K562 (cell line): ENCODE results near the gene UBTD1. TPM values are rescaled to one million over a fixed set of nuclear protein-coding genes. Genes with fewer than 3 reads are reported as not detected.

Source experiments
- ATAC-seq: fragments of 200-7000 bp; cut with Tn5 transposase; 3 replicates; pipeline ENCODE4 v1.9.1; 2020; ENCODE audit warnings: moderate library complexity
- BruUV-seq: library from RNA; stranded (reverse); fragments of 400-500 nt; replicated peaks from 2 replicates; lab custom pipeline; 2021; lab: Mats Ljungman, UMichigan
- CTCF ChIA-PET: fragments of 300-600 bp; formaldehyde crosslinking; extraction: SDS; loops from one replicate; lab custom pipeline; 2021; ENCODE audit warnings: low intra/inter-chr PET ratio; lab: Yijun Ruan, JAX
- POLR2A ChIA-PET: fragments of 300-600, 350-650 bp; sonication (Branson Sonifier 250); formaldehyde crosslinking; extraction: SDS; loops from one replicate; lab custom pipeline; 2021; ENCODE audit warnings: antibody characterized with exemption, inconsistent platforms; lab: Yijun Ruan, JAX
- DNase-seq, 4 experiments: peaks; one replicate each; pipeline versions ENCODE4 v3.0.0 to v3.0.0-alpha.2; 2011 to 2018; ENCODE audit warnings: low spot score in 3 of 4, mixed read lengths in 3 of 4; ENCODE audit errors: extremely low read depth in 1 of 4
- FAIRE-seq: peaks from 2 replicates; lab custom pipeline; 2011; peaks lifted over from hg19 to GRCh38; lab: Jason Lieb, UNC
- H2AFZ ChIP-seq: 2 replicates; pipeline ENCODE4 v1.6.0; 2011; ENCODE audit warnings: low read depth, low read length, control low read depth, inconsistent platforms
- H3K27ac ChIP-seq: fragments of 200-600 bp; 3 replicates; pipeline ENCODE4 v1.8.0; 2011; ENCODE audit warnings: low read depth, mild to moderate bottlenecking, control low read depth, inconsistent platforms, low read length, moderate library complexity, mixed read lengths; ENCODE audit errors: extremely low read depth
- H3K27me3 ChIP-seq, 2 experiments: fragments of 300-600 bp in 1 of 2; 2 replicates in 1 of 2; 3 replicates in 1 of 2; pipeline versions ENCODE4 v1.6.0 to v1.8.0; 2011; ENCODE audit warnings: inconsistent platforms in 2 of 2, low read length in 2 of 2, mild to moderate bottlenecking in 1 of 2, mixed read lengths in 1 of 2, moderate library complexity in 1 of 2; ENCODE audit not compliant: control insufficient read depth in 2 of 2, insufficient read depth in 2 of 2
- H3K36me3 ChIP-seq: fragments of 300-600 bp; 3 replicates; pipeline ENCODE4 v1.8.0; 2011; ENCODE audit warnings: mild to moderate bottlenecking, low read length, inconsistent platforms; ENCODE audit not compliant: control insufficient read depth, insufficient read depth
- H3K4me1 ChIP-seq, 2 experiments: fragments of 200-600 bp in 1 of 2; replicated peaks in 1 of 2; 2 replicates in 1 of 2; 3 replicates in 1 of 2; pipeline versions ENCODE4 v1.5.1 to v1.8.0; 2011; ENCODE audit warnings: inconsistent platforms in 2 of 2, low read length in 2 of 2, mild to moderate bottlenecking in 1 of 2, mixed read lengths in 1 of 2, moderate library complexity in 1 of 2; ENCODE audit not compliant: control insufficient read depth in 2 of 2, insufficient read depth in 2 of 2
- H3K4me2 ChIP-seq: 2 replicates; pipeline ENCODE4 v1.6.1; 2011; ENCODE audit warnings: low read length, control low read depth, inconsistent platforms, mixed read lengths; ENCODE audit not compliant: insufficient read depth
- H3K4me3 ChIP-seq: fragments of 200-600 bp; sonication (generic), shearing (Covaris generic); 2 replicates; pipeline ENCODE4 v1.5.1; 2016; ENCODE audit warnings: control low read depth, inconsistent platforms
- H3K79me2 ChIP-seq: fragments of 200-600 bp; 3 replicates; pipeline ENCODE4 v1.8.0; 2011; ENCODE audit warnings: low read length, inconsistent platforms; ENCODE audit not compliant: control insufficient read depth, insufficient read depth
- H3K9ac ChIP-seq, 2 experiments: 2 replicates each; pipeline versions ENCODE4 v1.6.0 to v1.6.1; 2011; ENCODE audit warnings: low read depth in 2 of 2, low read length in 2 of 2, control low read depth in 1 of 2, inconsistent platforms in 1 of 2, mild to moderate bottlenecking in 1 of 2, mixed read lengths in 1 of 2; ENCODE audit not compliant: insufficient read depth in 1 of 2
- H3K9me1 ChIP-seq: one replicate; pipeline ENCODE4 v1.6.0; 2011; ENCODE audit warnings: inconsistent platforms, mild to moderate bottlenecking, low read length, moderate library complexity; ENCODE audit not compliant: control insufficient read depth, insufficient read depth
- H3K9me3 ChIP-seq: replicated peaks from 2 replicates; pipeline ENCODE4 v1.5.1; 2011; ENCODE audit warnings: low read depth, low read length, inconsistent platforms; ENCODE audit not compliant: control insufficient read depth, insufficient read depth
- H4K20me1 ChIP-seq: replicated peaks from 2 replicates; pipeline ENCODE4 v1.6.1; 2011; ENCODE audit warnings: low read length, inconsistent platforms, mixed read lengths; ENCODE audit not compliant: control insufficient read depth, insufficient read depth
- MAFF ChIP-seq: IDR thresholded peaks from 2 replicates; pipeline ENCODE4 v1.6.1; 2012; ENCODE audit warnings: low read length, improper control_type of control experiment
- ZNF143 ChIP-seq: sonication (generic); formaldehyde crosslinking; IDR thresholded peaks from 2 replicates; pipeline ENCODE4 v1.9.0; 2022; ENCODE audit warnings: mild to moderate bottlenecking, missing genetic modification reagents
- WGBS: fragments of 100-300 bp; shearing (Covaris generic); methylation state at CpG from one replicate; pipeline ENCODE4 v1.1.6; 2016; ENCODE audit warnings: low coverage, mixed read lengths; ENCODE audit not compliant: insufficient coverage; ENCODE audit errors: missing lambda C conversion rate; 5-methylcytosine and 5-hydroxymethylcytosine counted together
- in situ Hi-C: fragments of 300-500 bp; cut with MboI; formaldehyde crosslinking; loops from 4 replicates; pipeline ENCODE4 v1.15.0; 2018; ENCODE audit warnings: inconsistent platforms, mixed read lengths
- intact Hi-C: fragments of 100-400 bp; cut with micrococcal nuclease; formaldehyde crosslinking; loops from 2 replicates; pipeline ENCODE4 v1.14.2; 2022
- polyA plus RNA-seq, 8 experiments: library from polyadenylated mRNA; depleted of rRNA in 4 of 8; stranded (reverse) in 5 of 8; unstranded in 3 of 8; fragments of >200 nt; fragmentation: Nextera tagmentation in 2 of 8; fragmentation: Illumina TruSeq in 1 of 8; extraction: Ambion mirVana in 2 of 8; extraction: Trizol in 1 of 8; gene quantifications; 2 replicates each; pipeline versions ENCODE4 v1.2.1 to v1.2.3, GENCODE V29; 2011 to 2014; ENCODE audit warnings: inconsistent platforms in 1 of 8, missing spikeins in 1 of 8
- total RNA-seq, 7 experiments: library from RNA; depleted of rRNA in 6 of 7; stranded (reverse); fragments of >200 nt in 6 of 7; fragmentation: Illumina TruSeq in 2 of 7; extraction: Trizol in 2 of 7; gene quantifications; 2 replicates each; pipeline versions ENCODE4 v1.2.1 to v1.2.3, GENCODE V29; 2011 to 2021; ENCODE audit warnings: low replicate concordance in 1 of 7
- TF ChIP-seq, protein P1 (sequence below): sonication (generic); formaldehyde crosslinking; IDR thresholded peaks from 2 replicates; pipeline ENCODE4 v1.5.0; 2020; ENCODE audit warnings: missing genetic modification reagents
- TF ChIP-seq, protein P2 (sequence below): sonication (generic); formaldehyde crosslinking; IDR thresholded peaks from 2 replicates; pipeline ENCODE4 v1.9.0; 2022; ENCODE audit warnings: mild to moderate bottlenecking, missing genetic modification reagents

The UBTD1 gene
- total and polyA plus RNA-seq, 9 of the 15 experiments (the other 6 are each of a cell fraction or from before 2014, with no cell fraction given): 0.08 to 1.6 (median 0.81) TPM; not detected in 1

DNA sequence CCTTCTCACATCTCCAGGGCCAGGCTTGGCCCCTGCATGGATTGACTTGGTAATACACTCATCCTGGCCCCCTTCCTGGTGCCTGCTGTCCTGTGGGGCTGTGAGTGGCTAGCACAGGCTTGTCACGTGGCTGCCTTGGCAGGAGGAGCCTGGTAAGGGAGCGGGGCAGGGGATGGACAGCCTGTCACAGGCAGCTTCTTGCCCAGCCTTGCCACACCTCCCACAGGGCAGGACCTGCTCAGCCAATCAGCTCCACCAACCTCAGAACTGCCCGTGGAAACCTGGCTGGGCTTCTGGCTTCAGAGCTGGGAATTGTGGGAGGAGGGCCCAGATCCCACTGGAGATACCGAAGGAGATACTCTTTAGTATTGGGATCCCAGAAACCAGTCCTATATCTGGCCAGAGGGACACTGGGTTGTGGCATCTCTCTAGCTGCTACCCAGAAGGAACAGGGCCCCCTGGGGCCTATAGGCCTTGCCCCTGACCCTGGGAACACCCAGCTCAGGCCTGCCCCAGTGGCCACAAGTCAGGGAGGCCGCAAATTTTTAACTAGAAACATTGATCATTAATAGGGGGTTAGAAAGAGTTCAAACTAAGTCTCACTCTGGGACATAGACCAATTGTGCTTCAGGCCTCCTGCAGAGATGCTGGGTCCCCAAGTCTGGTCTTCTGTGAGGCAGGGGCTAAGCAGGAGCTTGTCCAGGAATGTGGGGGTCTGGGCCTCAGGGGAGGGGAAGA, 85.5 kb downstream of the UBTD1 start, which contains the start of gene HOGA1:
TSS of gene HOGA1 (plus strand) at position 330 of the 738 bp plus-strand sequence. CDS start at position 645, 315 bp downstream.
- H3K36me3 ChIP-seq: no peaks in the 10 kb centered on the region
- intact Hi-C loops: no loop called here
- no peaks in the 10 kb centered on the region for H3K27me3 ChIP-seq
- FAIRE-seq (no peak), ATAC-seq (no peak), DNase-seq (no peak)
- no peak within 1 kb of the TSS for H3K9ac ChIP-seq
- in situ Hi-C loops: no loop called here
- H2AFZ ChIP-seq: 0 out of 2 replicates have a peak within 1 kb of the TSS, but pooled peaks have one; percentile 32
- no TSS peak for BruUV-seq
- no peaks in the 10 kb centered on the region for H3K79me2 ChIP-seq
- H4K20me1 ChIP-seq: no peaks in the 10 kb centered on the region
- WGBS: 38% methylated on average over 4 of the region's 5 CpGs
- H3K27ac ChIP-seq: no peak within 1 kb of the TSS
- H3K4me1 ChIP-seq: peaks cover 0 to 3% of the 10 kb centered on the region in 2 experiments; a peak in 3 of 5 replicates
- no peaks in the 10 kb centered on the region for H3K9me1 ChIP-seq
- no peak for TF ChIP-seq MAFF
- TF ChIP-seq, protein P1, sequence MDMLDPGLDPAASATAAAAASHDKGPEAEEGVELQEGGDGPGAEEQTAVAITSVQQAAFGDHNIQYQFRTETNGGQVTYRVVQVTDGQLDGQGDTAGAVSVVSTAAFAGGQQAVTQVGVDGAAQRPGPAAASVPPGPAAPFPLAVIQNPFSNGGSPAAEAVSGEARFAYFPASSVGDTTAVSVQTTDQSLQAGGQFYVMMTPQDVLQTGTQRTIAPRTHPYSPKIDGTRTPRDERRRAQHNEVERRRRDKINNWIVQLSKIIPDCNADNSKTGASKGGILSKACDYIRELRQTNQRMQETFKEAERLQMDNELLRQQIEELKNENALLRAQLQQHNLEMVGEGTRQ: 0 out of 2 replicates have a peak, but pooled peaks have one; percentile 26
- TF ChIP-seq, protein P2, sequence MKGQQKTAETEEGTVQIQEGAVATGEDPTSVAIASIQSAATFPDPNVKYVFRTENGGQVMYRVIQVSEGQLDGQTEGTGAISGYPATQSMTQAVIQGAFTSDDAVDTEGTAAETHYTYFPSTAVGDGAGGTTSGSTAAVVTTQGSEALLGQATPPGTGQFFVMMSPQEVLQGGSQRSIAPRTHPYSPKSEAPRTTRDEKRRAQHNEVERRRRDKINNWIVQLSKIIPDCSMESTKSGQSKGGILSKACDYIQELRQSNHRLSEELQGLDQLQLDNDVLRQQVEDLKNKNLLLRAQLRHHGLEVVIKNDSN (CRISPR knock-in tag): peak; percentile 33; the same call in 1 of the 2 replicates
- no peak for TF ChIP-seq ZNF143 (CRISPR knock-in tag)
- H3K9me3 ChIP-seq: no peaks in the 10 kb centered on the region
- CTCF ChIA-PET: no interaction called here
- no peak within 1 kb of the TSS for H3K4me2 ChIP-seq
- POLR2A ChIA-PET: no interaction called here
- H3K4me3 ChIP-seq: no peak within 1 kb of the TSS
